ENCODE results near the gene GPATCH1.
"Not testable (repeated sequence)": the region's sequence is repeated elsewhere in the genome, so short reads cannot be mapped to it uniquely, and the experiment has no call there.

GRCh38 chr19:33166037-33166436, 85.1 kb downstream of the GPATCH1 start:
- not testable (repeated sequence) for TF ChIP-seq ETV5 (CRISPR knock-in tag; IDR thresholded peaks at IDR 0.05; ENCODE audit: borderline replicate concordance); CTCF (CRISPR knock-in tag; IDR thresholded peaks at IDR 0.05); ZKSCAN1 (IDR thresholded peaks at IDR 0.05; ENCODE audit: low read length); ZNF609 (CRISPR knock-in tag; IDR thresholded peaks at IDR 0.05; ENCODE audit: borderline replicate concordance); ZNF513 (CRISPR knock-in tag; conservative IDR thresholded peaks at IDR 0.05); ZSCAN20 (CRISPR knock-in tag; IDR thresholded peaks at IDR 0.05; ENCODE audit: borderline replicate concordance); BRF2 (CRISPR knock-in tag; IDR thresholded peaks at IDR 0.05); HNRNPL (IDR thresholded peaks at IDR 0.05; ENCODE audit: low read depth, low read length); EZH2 (conservative IDR thresholded peaks at IDR 0.05; ENCODE audit: low read depth, low read length); HMGXB3 (CRISPR knock-in tag; IDR thresholded peaks at IDR 0.05; ENCODE audit: borderline replicate concordance); ZNF615 (CRISPR knock-in tag; IDR thresholded peaks at IDR 0.05; ENCODE audit: borderline replicate concordance); SATB2 (CRISPR knock-in tag; IDR thresholded peaks at IDR 0.05); GABPA (IDR thresholded peaks at IDR 0.05; ENCODE audit: low read depth, low read length); GABPA (CRISPR knock-in tag; IDR thresholded peaks at IDR 0.05; ENCODE audit: low read depth)
